AG09309 (cell line): ENCODE results near the gene OLFML1.

Experiments
- DNase-seq: peaks from one replicate; pipeline ENCODE4 v3.0.0-alpha.2; 2010; ENCODE audit warnings: low read depth
- H3K4me3 ChIP-seq: 2 replicates; pipeline ENCODE4 v1.5.1; 2011; ENCODE audit warnings: mild to moderate bottlenecking, low read depth, low read length, moderate library complexity; ENCODE audit not compliant: control insufficient read depth
- CTCF ChIP-seq: IDR thresholded peaks from 2 replicates; pipeline ENCODE4 v1.5.1; 2011; ENCODE audit warnings: mild to moderate bottlenecking, low read depth, low read length, inconsistent platforms; ENCODE audit not compliant: insufficient read depth, control insufficient read depth; ENCODE audit errors: missing control alignments

The OLFML1 gene

GRCh38 chr11:7492253-7492652 lies 6.9 kb downstream of the OLFML1 start:
- no peak for DNase-seq
- no peak overlapping the region for H3K4me3 ChIP-seq
- TF ChIP-seq CTCF = no peak

DNA sequence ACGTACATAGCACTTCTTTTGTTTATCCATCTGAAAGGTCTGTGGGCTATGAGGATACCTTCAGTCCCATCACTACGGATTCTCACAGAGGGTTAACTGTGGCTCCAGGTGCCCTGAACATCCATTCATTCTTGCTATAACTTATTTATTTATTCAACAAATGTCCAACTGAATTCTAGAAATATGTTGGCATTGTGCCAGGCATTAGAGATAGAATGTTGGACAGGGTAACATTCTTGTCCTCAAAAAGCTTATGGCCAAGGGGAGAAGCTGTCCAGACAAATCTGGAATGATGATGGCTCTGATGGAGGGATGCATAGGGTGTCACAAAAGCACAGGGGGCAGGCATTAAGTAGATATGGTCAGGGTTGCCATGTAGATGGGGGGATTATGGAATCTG lies 8.4 kb downstream of the OLFML1 start:
- TF ChIP-seq CTCF = no peak
- no peak overlapping the region for H3K4me3 ChIP-seq
- no peak for DNase-seq

- TF ChIP-seq CTCF = no peak
- DNase-seq = no peak
- no peak overlapping the region for H3K4me3 ChIP-seq
These were observed 8.9 kb downstream of the OLFML1 start for GRCh38 chr11:7494086-7494745.

GRCh38 chr11:7495882-7496551 lies 10.7 kb downstream of the OLFML1 start:
- no peak for TF ChIP-seq CTCF
- DNase-seq = no peak
- H3K4me3 ChIP-seq = no peak overlapping the region

GRCh38 chr11:7498193-7498592 lies 12.9 kb downstream of the OLFML1 start:
- H3K4me3 ChIP-seq = no peak overlapping the region
- no peak for TF ChIP-seq CTCF
- no peak for DNase-seq

DNA sequence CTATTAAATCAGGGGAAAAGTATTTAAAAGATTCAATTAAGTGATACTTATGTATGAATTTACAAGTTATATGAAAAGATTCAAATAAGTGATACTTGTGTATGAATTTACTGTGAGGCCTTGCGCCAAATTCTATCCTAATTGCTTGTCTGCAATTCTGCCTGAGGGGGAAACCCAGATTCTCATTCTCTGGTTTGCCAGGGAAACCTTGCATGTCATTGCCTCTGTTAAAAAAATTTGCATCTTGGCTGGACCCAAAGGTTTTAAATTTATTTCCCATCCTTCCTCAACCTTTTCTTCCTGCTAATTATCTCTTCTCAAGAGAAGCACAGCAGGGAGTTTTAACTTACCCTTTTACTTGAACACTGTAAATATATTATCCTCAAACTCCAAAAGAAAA lies 13.8 kb downstream of the OLFML1 start:
- no peak for DNase-seq
- TF ChIP-seq CTCF = no peak
- no peak overlapping the region for H3K4me3 ChIP-seq

DNA sequence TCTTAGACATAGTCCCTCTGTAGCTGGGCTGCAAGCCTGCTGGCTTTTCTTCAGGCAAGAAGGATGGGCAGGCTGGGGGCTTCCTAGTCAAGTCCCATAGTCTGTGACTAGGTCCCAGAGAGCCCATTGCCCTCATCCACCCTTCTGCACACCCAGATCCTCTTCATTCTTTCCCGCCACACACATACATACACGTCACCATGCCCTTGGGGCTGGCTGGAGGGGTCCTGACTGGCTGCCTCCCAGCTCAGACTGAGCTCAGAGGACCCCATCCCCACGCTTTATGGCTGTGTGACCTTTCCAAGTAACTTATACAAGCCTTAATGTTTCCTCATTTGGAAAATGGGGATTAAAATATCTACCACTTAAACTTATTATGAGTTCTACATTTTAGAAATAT lies 14.9 kb downstream of the OLFML1 start:
- no peak for TF ChIP-seq CTCF
- H3K4me3 ChIP-seq = no peak overlapping the region
- DNase-seq = no peak
